Loucy (cell line): Measurements from ENCODE around the gene NR1H3.

Experiments used
- EZH2phosphoT487 ChIP-seq: fragments of 200-600 bp; IDR thresholded peaks from 2 replicates; pipeline ENCODE4 v1.6.1; 2018; ENCODE audit warnings: antibody characterized with exemption, mild to moderate bottlenecking, moderate library complexity, borderline replicate concordance
- TF ChIP-seq, protein P1 (sequence below): fragments of 200-600 bp; sonication (generic); conservative IDR thresholded peaks from 2 replicates; pipeline ENCODE4 v1.5.1; 2014; ENCODE audit warnings: mild to moderate bottlenecking, antibody characterized with exemption, low read length

DNA sequence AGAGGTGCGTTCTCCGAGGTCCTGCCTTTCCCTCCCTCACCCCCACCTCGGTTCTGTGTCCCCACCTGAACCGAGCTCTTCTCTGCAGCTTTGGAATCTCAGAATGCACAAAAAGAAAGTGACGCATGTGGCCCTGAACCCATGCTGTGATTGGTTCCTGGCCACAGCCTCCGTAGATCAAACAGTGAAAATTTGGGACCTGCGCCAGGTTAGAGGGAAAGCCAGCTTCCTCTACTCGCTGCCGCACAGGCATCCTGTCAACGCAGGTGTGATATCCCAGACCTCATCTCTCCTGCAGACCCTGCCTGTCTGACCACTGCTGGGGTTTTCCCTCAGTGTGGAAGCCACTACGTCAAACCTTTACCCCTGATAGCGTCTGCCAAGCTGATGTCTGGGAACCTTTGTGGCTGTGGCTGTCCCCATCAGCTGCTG is 23.1 kb upstream of the NR1H3 start:
- TF ChIP-seq, protein P1, sequence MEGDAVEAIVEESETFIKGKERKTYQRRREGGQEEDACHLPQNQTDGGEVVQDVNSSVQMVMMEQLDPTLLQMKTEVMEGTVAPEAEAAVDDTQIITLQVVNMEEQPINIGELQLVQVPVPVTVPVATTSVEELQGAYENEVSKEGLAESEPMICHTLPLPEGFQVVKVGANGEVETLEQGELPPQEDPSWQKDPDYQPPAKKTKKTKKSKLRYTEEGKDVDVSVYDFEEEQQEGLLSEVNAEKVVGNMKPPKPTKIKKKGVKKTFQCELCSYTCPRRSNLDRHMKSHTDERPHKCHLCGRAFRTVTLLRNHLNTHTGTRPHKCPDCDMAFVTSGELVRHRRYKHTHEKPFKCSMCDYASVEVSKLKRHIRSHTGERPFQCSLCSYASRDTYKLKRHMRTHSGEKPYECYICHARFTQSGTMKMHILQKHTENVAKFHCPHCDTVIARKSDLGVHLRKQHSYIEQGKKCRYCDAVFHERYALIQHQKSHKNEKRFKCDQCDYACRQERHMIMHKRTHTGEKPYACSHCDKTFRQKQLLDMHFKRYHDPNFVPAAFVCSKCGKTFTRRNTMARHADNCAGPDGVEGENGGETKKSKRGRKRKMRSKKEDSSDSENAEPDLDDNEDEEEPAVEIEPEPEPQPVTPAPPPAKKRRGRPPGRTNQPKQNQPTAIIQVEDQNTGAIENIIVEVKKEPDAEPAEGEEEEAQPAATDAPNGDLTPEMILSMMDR, result no peak
- no peak for TF ChIP-seq EZH2phosphoT487
